Measurements from ENCODE around the gene C16orf78. TPM values are rescaled to one million over a fixed set of nuclear protein-coding genes. Genes with fewer than 3 reads are reported as not detected.

The C16orf78 gene
- total and polyA plus RNA-seq, 2 of the 4 experiments (the other 2 are of a cell fraction) = not detected

- Histone ChIP-seq H2AK5ac (ENCODE audit: low read depth, low read length) (no peak overlapping the region), H3K18ac (ENCODE audit: low read depth, low read length) (no peak overlapping the region), H3K36me3 (ENCODE audit: control insufficient read depth, insufficient read depth, low read length) (no peaks in the 10 kb centered on the region), H3K27ac (ENCODE audit: insufficient read depth, low read length) (no peak overlapping the region), H3K27me3 (ENCODE audit: control insufficient read depth, insufficient read depth, low read length) (no peaks in the 10 kb centered on the region), H3K4me2 (ENCODE audit: low read depth, low read length) (no peak overlapping the region), H2BK120ac (ENCODE audit: low read depth, low read length) (no peak overlapping the region), H3K79me1 (ENCODE audit: low read depth in 1 of 2, low read length in 2 of 2) (no peaks in the 10 kb centered on the region), H2AFZ (replicated peaks; ENCODE audit: low read length, poor library complexity) (no peak overlapping the region), H4K91ac (ENCODE audit: insufficient read depth, low read depth, low read length) (no peak overlapping the region), H3K9me1 (ENCODE audit: insufficient read depth, low read length) (no peaks in the 10 kb centered on the region), H3K23ac (ENCODE audit: low read depth, low read length) (no peak overlapping the region), H3K56ac (ENCODE audit: extremely low read depth, insufficient read depth, low read length) (no peak overlapping the region), H3K4me1 (ENCODE audit: control insufficient read depth, insufficient read depth, low read length) (no peaks in the 10 kb centered on the region), H2BK15ac (ENCODE audit: low read depth, low read length) (no peak overlapping the region), H3K14ac (replicated peaks; ENCODE audit: low read depth, low read length) (no peak overlapping the region), H2AK9ac (replicated peaks; ENCODE audit: low read depth, low read length, poor library complexity) (no peak overlapping the region), H2BK20ac (ENCODE audit: low read depth, low read length) (no peak overlapping the region), H3K4ac (ENCODE audit: low read depth, low read length) (no peak overlapping the region), H2BK5ac (ENCODE audit: low read depth, low read length, poor library complexity, severe bottlenecking) (no peak overlapping the region), H4K8ac (ENCODE audit: low read depth in 2 of 2, low read length in 2 of 2) (no peak overlapping the region), H3K9me3 (ENCODE audit: control insufficient read depth, insufficient read depth, low read length) (no peaks in the 10 kb centered on the region), H4K5ac (ENCODE audit: low read depth, low read length) (no peak overlapping the region), H3K4me3 (ENCODE audit: insufficient read depth, low read depth, low read length) (no peak overlapping the region), H4K20me1 (ENCODE audit: insufficient read depth, low read length) (no peaks in the 10 kb centered on the region), H3K9ac (ENCODE audit: low read depth, low read length) (no peak overlapping the region)
- CTCF ChIA-PET = interaction anchor here (0.6 kb wide), 1 partner anchor 1313 kb away, joined by 3 read pairs; no protein-coding TSS in a partner anchor
- in situ Hi-C loops (cut with MboI; ENCODE audit: low sequenced_read_pairs) = no loop called here
- POLR2A ChIA-PET (ENCODE audit: unreplicated experiment) = no interaction called here
- intact Hi-C loops (cut with micrococcal nuclease) = no loop called here
- no peak for ATAC-seq (ENCODE audit: low read depth)
- TF ChIP-seq NFE2L2 (IDR thresholded peaks at IDR 0.05; ENCODE audit: low read depth, low read length) (no peak), FOS (IDR thresholded peaks at IDR 0.05; ENCODE audit: low read depth, low read length) (no peak), MXI1 (IDR thresholded peaks at IDR 0.05; ENCODE audit: borderline replicate concordance, low read depth, low read length) (no peak)
- no peak for DNase-seq
- WGBS, 2 experiments (ENCODE audit: extremely low coverage in 2 of 2, insufficient read length in 1 of 2) = 50% methylated on average over 2 of the region's 4 CpGs; no CpG with 5 or more reads in 1 of the 2 experiments
- no TSS peak for BruUV-seq (replicated peaks)
- dilution Hi-C loops (cut with HindIII; ENCODE audit: low sequenced_read_pairs, unreplicated experiment) = no loop called here
Measured at GRCh38 chr16:49376206-49376605, 2.6 kb downstream of the C16orf78 start.
